ENCODE results near the gene OSTC. TPM values are rescaled to one million over a fixed set of nuclear protein-coding genes. Genes with fewer than 3 reads are reported as not detected.

Gene OSTC
- total RNA-seq, 1 experiment from 2014 or later: 175 TPM

DNA sequence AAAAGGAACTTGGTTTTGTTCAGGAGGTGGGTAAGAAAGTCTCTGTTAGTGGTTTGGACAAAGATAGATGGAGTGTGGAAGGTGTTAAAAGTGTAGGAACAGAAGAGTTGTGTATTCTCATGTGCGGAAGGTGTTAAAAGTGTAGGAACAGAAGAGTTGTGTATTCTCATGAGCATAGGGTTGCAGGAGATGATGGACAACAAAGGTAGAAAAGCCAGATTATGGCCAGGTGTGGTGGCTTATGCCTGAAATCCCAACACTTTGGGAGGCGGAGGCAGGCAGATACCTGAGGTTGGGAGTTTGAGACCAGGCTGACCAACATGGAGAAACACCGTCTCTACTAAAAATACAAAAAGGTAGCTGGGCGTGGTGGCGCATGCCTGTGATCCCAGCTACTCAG lies 27.6 kb upstream of the OSTC start:
- Mint-ChIP-seq H3K4me1 (ENCODE audit: insufficient read depth, unreplicated experiment) (peaks cover 32% of the 10 kb centered on the region), H3K36me3 (ENCODE audit: insufficient read depth, unreplicated experiment) (peaks cover 73% of the 10 kb centered on the region), H3K9me3 (ENCODE audit: unreplicated experiment) (no peaks in the 10 kb centered on the region), H3K27me3 (ENCODE audit: insufficient read depth, unreplicated experiment) (no peaks in the 10 kb centered on the region), H3K27ac (ENCODE audit: low read depth, unreplicated experiment) (peak overlapping the region; percentile 70), H3K4me3 (ENCODE audit: unreplicated experiment) (peak overlapping the region; percentile 97)
- intact Hi-C loops (cut with micrococcal nuclease): loop anchor here (5.0 kb wide), 1 partner anchor 606 kb away; no protein-coding TSS in a partner anchor
- DNase-seq (ENCODE audit: unreplicated experiment): no peak
- ChIA-PET CTCF (no interaction called here), POLR2A (interaction anchor here (0.6 to 3.3 kb wide), 5 partner anchors 9 to 694 kb away, joined by 3 to 20 read pairs (median 3); partner anchors contain the start of gene OSTC)
- no peak for TF ChIP-seq CTCF (IDR thresholded peaks at IDR 0.05; ENCODE audit: unreplicated experiment)
- BruUV-seq (replicated peaks): no TSS peak

- peaks cover 25% of the 10 kb centered on the region for H3K4me1 Mint-ChIP-seq (ENCODE audit: insufficient read depth, unreplicated experiment)
- H3K27me3 Mint-ChIP-seq (ENCODE audit: insufficient read depth, unreplicated experiment): no peaks in the 10 kb centered on the region
- H3K9me3 Mint-ChIP-seq (ENCODE audit: unreplicated experiment): no peaks in the 10 kb centered on the region
- no peak for DNase-seq (ENCODE audit: unreplicated experiment)
- BruUV-seq (replicated peaks): no TSS peak
- TF ChIP-seq CTCF (IDR thresholded peaks at IDR 0.05; ENCODE audit: unreplicated experiment): no peak
- intact Hi-C loops (cut with micrococcal nuclease): loop anchor here (5.0 kb wide), 1 partner anchor 607 kb away; no protein-coding TSS in a partner anchor
- ChIA-PET CTCF (interaction anchor here (0.9 to 1.8 kb wide), 3 partner anchors 19 to 606 kb away, joined by 3 to 4 read pairs (median 4); partner anchors contain the start of gene OSTC), POLR2A (interaction anchor here (0.6 to 3.3 kb wide), 4 partner anchors 15 to 1353 kb away, joined by 3 to 20 read pairs (median 4); partner anchors contain the start of gene OSTC)
- peaks cover 90% of the 10 kb centered on the region for H3K36me3 Mint-ChIP-seq (ENCODE audit: insufficient read depth, unreplicated experiment)
- no peak overlapping the region for H3K27ac Mint-ChIP-seq (ENCODE audit: low read depth, unreplicated experiment)
- peak overlapping the region; percentile 97 for H3K4me3 Mint-ChIP-seq (ENCODE audit: unreplicated experiment)
These were observed 25.9 kb upstream of the OSTC start for GRCh38 chr4:108624263-108625056.

GRCh38 chr4:108626056-108626455 lies 24.3 kb upstream of the OSTC start:
- intact Hi-C loops (cut with micrococcal nuclease): no loop called here
- DNase-seq (ENCODE audit: unreplicated experiment): no peak
- POLR2A ChIA-PET: interaction anchor here (1.0 to 3.9 kb wide), 3 partner anchors 11 to 25 kb away, joined by 3 to 27 read pairs (median 20); partner anchors contain the start of gene OSTC
- Mint-ChIP-seq H3K4me3 (ENCODE audit: unreplicated experiment) (no peak overlapping the region), H3K9me3 (ENCODE audit: unreplicated experiment) (no peaks in the 10 kb centered on the region), H3K27ac (ENCODE audit: low read depth, unreplicated experiment) (no peak overlapping the region), H3K27me3 (ENCODE audit: insufficient read depth, unreplicated experiment) (no peaks in the 10 kb centered on the region), H3K36me3 (ENCODE audit: insufficient read depth, unreplicated experiment) (peaks cover 97% of the 10 kb centered on the region), H3K4me1 (ENCODE audit: insufficient read depth, unreplicated experiment) (peaks cover 22% of the 10 kb centered on the region)
- BruUV-seq (replicated peaks): no TSS peak
- TF ChIP-seq CTCF (IDR thresholded peaks at IDR 0.05; ENCODE audit: unreplicated experiment): no peak
- CTCF ChIA-PET: interaction anchor here (0.6 kb wide), 1 partner anchor 899 kb away, joined by 3 read pairs; no protein-coding TSS in a partner anchor

DNA sequence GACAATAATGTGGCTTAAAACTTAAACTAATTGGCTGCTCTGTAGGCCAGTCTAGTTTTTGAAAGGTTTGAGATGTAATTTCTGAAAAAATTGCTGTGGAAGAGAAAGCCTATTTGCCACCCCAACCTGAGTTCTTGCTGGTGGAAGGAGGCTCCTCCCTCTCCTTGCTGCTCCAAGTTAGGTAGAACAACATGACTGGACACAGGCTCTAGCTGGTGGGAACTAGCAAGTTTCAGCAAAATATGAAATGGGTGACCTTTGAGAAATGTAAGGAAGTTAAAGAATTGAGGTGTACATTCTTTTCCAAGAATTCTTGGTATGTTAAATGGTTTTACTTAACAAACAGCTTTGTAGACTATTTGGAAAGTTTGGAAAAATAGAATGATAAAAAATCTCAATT lies 22.0 kb upstream of the OSTC start:
- no peak overlapping the region for H3K4me3 Mint-ChIP-seq (ENCODE audit: unreplicated experiment)
- no peak for TF ChIP-seq CTCF (IDR thresholded peaks at IDR 0.05; ENCODE audit: unreplicated experiment)
- no TSS peak for BruUV-seq (replicated peaks)
- no peaks in the 10 kb centered on the region for H3K9me3 Mint-ChIP-seq (ENCODE audit: unreplicated experiment)
- intact Hi-C loops (cut with micrococcal nuclease): no loop called here
- H3K27me3 Mint-ChIP-seq (ENCODE audit: insufficient read depth, unreplicated experiment): no peaks in the 10 kb centered on the region
- no peak for DNase-seq (ENCODE audit: unreplicated experiment)
- peaks cover 99% of the 10 kb centered on the region for H3K36me3 Mint-ChIP-seq (ENCODE audit: insufficient read depth, unreplicated experiment)
- no peak overlapping the region for H3K27ac Mint-ChIP-seq (ENCODE audit: low read depth, unreplicated experiment)
- peaks cover 11% of the 10 kb centered on the region for H3K4me1 Mint-ChIP-seq (ENCODE audit: insufficient read depth, unreplicated experiment)
- ChIA-PET CTCF (interaction anchor here (1.0 kb wide), 1 partner anchor 16 kb away, joined by 3 read pairs; no protein-coding TSS in a partner anchor), POLR2A (interaction anchor here (0.6 to 6.6 kb wide), 5 partner anchors 8 to 26 kb away, joined by 3 to 44 read pairs (median 27); partner anchors contain the start of genes OSTC and RPL34)

All from MCF 10A (cell line).